ENCODE measurements around the gene FMN2. TPM values are rescaled to one million over a fixed set of nuclear protein-coding genes. Genes with fewer than 3 reads are reported as not detected.

FMN2 gene
- total RNA-seq, 1 donor from 2014 or later = 150 TPM

- Mint-ChIP-seq H3K36me3 (ENCODE audit: unreplicated experiment) (no peaks in the 10 kb centered on the region), H3K27ac (ENCODE audit: unreplicated experiment) (no peak overlapping the region)
- DNase-seq = no peak
Measured at GRCh38 chr1:240100371-240100934, 8.8 kb downstream of the FMN2 start.

GRCh38 chr1:240101306-240101705 lies 9.6 kb downstream of the FMN2 start:
- no peaks in the 10 kb centered on the region for H3K36me3 Mint-ChIP-seq (ENCODE audit: unreplicated experiment)

More at GRCh38 chr1:240100371-240100934, 8.8 kb downstream of the FMN2 start:
- Mint-ChIP-seq H3K4me3 (ENCODE audit: unreplicated experiment) (peak overlapping the region; percentile 84), H3K4me1 (ENCODE audit: low read depth, unreplicated experiment) (peaks cover 44% of the 10 kb centered on the region), H3K27me3 (ENCODE audit: unreplicated experiment) (peaks cover 9% of the 10 kb centered on the region), H3K9me3 (ENCODE audit: unreplicated experiment) (peaks cover 10% of the 10 kb centered on the region)
- TF ChIP-seq, protein P1, sequence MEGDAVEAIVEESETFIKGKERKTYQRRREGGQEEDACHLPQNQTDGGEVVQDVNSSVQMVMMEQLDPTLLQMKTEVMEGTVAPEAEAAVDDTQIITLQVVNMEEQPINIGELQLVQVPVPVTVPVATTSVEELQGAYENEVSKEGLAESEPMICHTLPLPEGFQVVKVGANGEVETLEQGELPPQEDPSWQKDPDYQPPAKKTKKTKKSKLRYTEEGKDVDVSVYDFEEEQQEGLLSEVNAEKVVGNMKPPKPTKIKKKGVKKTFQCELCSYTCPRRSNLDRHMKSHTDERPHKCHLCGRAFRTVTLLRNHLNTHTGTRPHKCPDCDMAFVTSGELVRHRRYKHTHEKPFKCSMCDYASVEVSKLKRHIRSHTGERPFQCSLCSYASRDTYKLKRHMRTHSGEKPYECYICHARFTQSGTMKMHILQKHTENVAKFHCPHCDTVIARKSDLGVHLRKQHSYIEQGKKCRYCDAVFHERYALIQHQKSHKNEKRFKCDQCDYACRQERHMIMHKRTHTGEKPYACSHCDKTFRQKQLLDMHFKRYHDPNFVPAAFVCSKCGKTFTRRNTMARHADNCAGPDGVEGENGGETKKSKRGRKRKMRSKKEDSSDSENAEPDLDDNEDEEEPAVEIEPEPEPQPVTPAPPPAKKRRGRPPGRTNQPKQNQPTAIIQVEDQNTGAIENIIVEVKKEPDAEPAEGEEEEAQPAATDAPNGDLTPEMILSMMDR (IDR thresholded peaks at IDR 0.05; ENCODE audit: partially characterized antibody, unreplicated experiment) = no peak

GRCh38 chr1:240101737-240102136 lies 10.1 kb downstream of the FMN2 start:
- TF ChIP-seq, protein P1 (IDR thresholded peaks at IDR 0.05; ENCODE audit: partially characterized antibody, unreplicated experiment) = no peak
- DNase-seq = no peak
- peaks cover 46% of the 10 kb centered on the region for H3K4me1 Mint-ChIP-seq (ENCODE audit: low read depth, unreplicated experiment)
- no peaks in the 10 kb centered on the region for H3K9me3 Mint-ChIP-seq (ENCODE audit: unreplicated experiment)
- no peaks in the 10 kb centered on the region for H3K36me3 Mint-ChIP-seq (ENCODE audit: unreplicated experiment)
- no peak overlapping the region for H3K27ac Mint-ChIP-seq (ENCODE audit: unreplicated experiment)
- peak overlapping the region; percentile 84 for H3K4me3 Mint-ChIP-seq (ENCODE audit: unreplicated experiment)
- peaks cover 6% of the 10 kb centered on the region for H3K27me3 Mint-ChIP-seq (ENCODE audit: unreplicated experiment)

More at GRCh38 chr1:240101306-240101705, 9.6 kb downstream of the FMN2 start:
- no peak for DNase-seq
- Mint-ChIP-seq H3K27ac (ENCODE audit: unreplicated experiment) (peak overlapping the region; percentile 5), H3K27me3 (ENCODE audit: unreplicated experiment) (peaks cover 7% of the 10 kb centered on the region), H3K4me1 (ENCODE audit: low read depth, unreplicated experiment) (peaks cover 47% of the 10 kb centered on the region), H3K4me3 (ENCODE audit: unreplicated experiment) (peak overlapping the region; percentile 84), H3K9me3 (ENCODE audit: unreplicated experiment) (peaks cover 3% of the 10 kb centered on the region)
- TF ChIP-seq, protein P1 (IDR thresholded peaks at IDR 0.05; ENCODE audit: partially characterized antibody, unreplicated experiment) = no peak

GRCh38 chr1:240104672-240105071 lies 13.0 kb downstream of the FMN2 start:
- H3K27ac Mint-ChIP-seq (ENCODE audit: unreplicated experiment) = no peak overlapping the region
- no peak overlapping the region for H3K4me3 Mint-ChIP-seq (ENCODE audit: unreplicated experiment)
- TF ChIP-seq, protein P1 (IDR thresholded peaks at IDR 0.05; ENCODE audit: partially characterized antibody, unreplicated experiment) = no peak
- DNase-seq = no peak
- no peaks in the 10 kb centered on the region for H3K9me3 Mint-ChIP-seq (ENCODE audit: unreplicated experiment)
- H3K4me1 Mint-ChIP-seq (ENCODE audit: low read depth, unreplicated experiment) = peaks cover 32% of the 10 kb centered on the region
- H3K27me3 Mint-ChIP-seq (ENCODE audit: unreplicated experiment) = peaks cover 4% of the 10 kb centered on the region
- no peaks in the 10 kb centered on the region for H3K36me3 Mint-ChIP-seq (ENCODE audit: unreplicated experiment)

GRCh38 chr1:240107058-240107684 lies 15.5 kb downstream of the FMN2 start:
- Mint-ChIP-seq H3K27me3 (ENCODE audit: unreplicated experiment) (peaks cover 2% of the 10 kb centered on the region), H3K4me1 (ENCODE audit: low read depth, unreplicated experiment) (peaks cover 17% of the 10 kb centered on the region), H3K4me3 (ENCODE audit: unreplicated experiment) (no peak overlapping the region), H3K9me3 (ENCODE audit: unreplicated experiment) (no peaks in the 10 kb centered on the region), H3K36me3 (ENCODE audit: unreplicated experiment) (no peaks in the 10 kb centered on the region), H3K27ac (ENCODE audit: unreplicated experiment) (peak overlapping the region; percentile 28)
- TF ChIP-seq, protein P1 (IDR thresholded peaks at IDR 0.05; ENCODE audit: partially characterized antibody, unreplicated experiment) = no peak
- no peak for DNase-seq
